Measurements from ENCODE around the gene TMX3. TPM values are rescaled to one million over a fixed set of nuclear protein-coding genes. Genes with fewer than 3 reads are reported as not detected.

The TMX3 gene
- total and polyA plus RNA-seq, 2 donors (not counting 3 experiments of a cell fraction or from before 2014, with no cell fraction given) = 20.0 to 65.5 TPM

GRCh38 chr18:68701353-68701752, 13.6 kb downstream of the TMX3 start:
- no peaks in the 10 kb centered on the region for H3K27me3 ChIP-seq (ENCODE audit: control insufficient read depth in 2 of 2, insufficient read depth in 2 of 2, low read length in 2 of 2)
- peaks cover 7% of the 10 kb centered on the region for H3K4me1 ChIP-seq (ENCODE audit: control insufficient read depth, extremely low read depth, insufficient read depth, low read length)
- H3K79me2 ChIP-seq (ENCODE audit: control insufficient read depth, insufficient read depth, low read length) = peaks cover 19% of the 10 kb centered on the region
- no peaks in the 10 kb centered on the region for H3K9me3 ChIP-seq (replicated peaks; ENCODE audit: control insufficient read depth, insufficient read depth, low read length)
- dilution Hi-C loops (cut with MboI; ENCODE audit: extremely low pct_ligation_motif_present, low sequenced_read_pairs) (no loop called here), intact Hi-C loops (cut with micrococcal nuclease) (no loop called here)
- FAIRE-seq (no peak), DNase-seq (ENCODE audit: low read depth, low spot score) (no peak)
- no peak overlapping the region for H3K4me2 ChIP-seq (ENCODE audit: insufficient read depth, low read length)
- no peak overlapping the region for H3K9ac ChIP-seq (replicated peaks; ENCODE audit: extremely low read depth, insufficient read depth, low read length)
- H3K4me3 ChIP-seq (replicated peaks in 1 of 3; ENCODE audit: insufficient read depth in 1 of 3, low read depth in 1 of 3, low read length in 3 of 3) = no peak overlapping the region
- no TSS peak for BruUV-seq (replicated peaks)
- no peak overlapping the region for H3K27ac ChIP-seq (ENCODE audit: insufficient read depth, low read depth, low read length)
- TF ChIP-seq FOS (IDR thresholded peaks at IDR 0.05; ENCODE audit: borderline replicate concordance, insufficient read depth, low read length) = no peak
- no peak for TF ChIP-seq EZH2 (IDR thresholded peaks at IDR 0.05; ENCODE audit: borderline replicate concordance, low read depth, low read length, severe bottlenecking)
- TF ChIP-seq CTCF (IDR thresholded peaks at IDR 0.05; ENCODE audit: extremely low read depth in 1 of 2, insufficient read depth in 1 of 2, low read depth in 1 of 2, low read length in 2 of 2) = no peak
- TF ChIP-seq MAX (IDR thresholded peaks at IDR 0.05; ENCODE audit: insufficient read depth, insufficient read length) = no peak
- TF ChIP-seq POLR2A (IDR thresholded peaks at IDR 0.05; ENCODE audit: low read depth, low read length) = no peak
- no peak for TF ChIP-seq GATA2 (IDR thresholded peaks at IDR 0.05; ENCODE audit: insufficient read depth, insufficient read length, low read depth, low read length)
- TF ChIP-seq POLR2AphosphoS5 (IDR thresholded peaks at IDR 0.05; ENCODE audit: insufficient read depth, low read depth, low read length) = no peak
- no peak for TF ChIP-seq JUN (IDR thresholded peaks at IDR 0.05; ENCODE audit: borderline replicate concordance, insufficient read depth, insufficient read length, low read depth)
- TF ChIP-seq MYC (IDR thresholded peaks at IDR 0.05; ENCODE audit: low read depth, low read length) = no peak
- no peaks in the 10 kb centered on the region for H3K9me1 ChIP-seq (replicated peaks; ENCODE audit: control insufficient read depth, extremely low read depth, insufficient read depth, low read length)
- POLR2A ChIA-PET = no interaction called here
- H2AFZ ChIP-seq (ENCODE audit: low read depth, low read length) = no peak overlapping the region
- peaks cover 0 to 8% of the 10 kb centered on the region in 2 experiments for H3K36me3 ChIP-seq (ENCODE audit: control insufficient read depth in 2 of 2, extremely low read depth in 1 of 2, insufficient read depth in 2 of 2, low read length in 2 of 2)
- CTCF ChIA-PET = no interaction called here
- H4K20me1 ChIP-seq (replicated peaks; ENCODE audit: control insufficient read depth, extremely low read depth, insufficient read depth, low read length) = no peaks in the 10 kb centered on the region

All from endothelial cell of umbilical vein (primary cell).